Muscle of arm (tissue), 12 donors: Measurements from ENCODE around the gene CLEC2A. TPM values are rescaled to one million over a fixed set of nuclear protein-coding genes. Genes with fewer than 3 reads are reported as not detected.
A peak's percentile ranks its signal among the peaks of the same experiment; 100 is the strongest.
"Not testable (repeated sequence)": the region's sequence is repeated elsewhere in the genome, so short reads cannot be mapped to it uniquely, and the experiment has no call there.

Experiments used
- DNase-seq: peaks from one replicate; pipeline ENCODE4 v3.0.0-alpha.2; 2013
- polyA plus RNA-seq, 12 donors: library from polyadenylated mRNA; unstranded; fragments of 120-200 nt; gene quantifications; one replicate each; pipeline ENCODE4 v1.2.1, GENCODE V29; 2013; ENCODE audit not compliant: insufficient read length in 12 of 12

CLEC2A gene
- polyA plus RNA-seq, 12 donors = 1.1 to 4.1 TPM; not detected in 10

DNA sequence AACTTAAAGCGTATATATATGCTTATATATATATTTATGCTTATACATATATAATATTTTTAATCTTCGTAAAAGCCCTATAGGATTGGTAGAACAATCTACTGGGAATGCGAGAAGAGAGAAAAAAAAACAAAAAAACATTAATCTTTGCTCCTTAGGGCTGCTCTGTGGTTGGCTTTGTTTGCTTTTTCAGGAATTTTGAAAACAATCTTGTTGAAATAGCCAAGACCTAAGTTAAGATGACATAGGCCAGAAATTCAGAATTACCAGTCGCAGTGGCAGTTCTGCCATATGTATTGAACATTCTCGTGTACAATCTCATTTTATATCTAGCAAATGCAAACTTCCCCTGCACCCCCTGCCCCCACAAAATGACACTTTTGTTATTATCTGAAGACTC is 50.2 kb downstream of the CLEC2A start:
- no peak for DNase-seq

DNA sequence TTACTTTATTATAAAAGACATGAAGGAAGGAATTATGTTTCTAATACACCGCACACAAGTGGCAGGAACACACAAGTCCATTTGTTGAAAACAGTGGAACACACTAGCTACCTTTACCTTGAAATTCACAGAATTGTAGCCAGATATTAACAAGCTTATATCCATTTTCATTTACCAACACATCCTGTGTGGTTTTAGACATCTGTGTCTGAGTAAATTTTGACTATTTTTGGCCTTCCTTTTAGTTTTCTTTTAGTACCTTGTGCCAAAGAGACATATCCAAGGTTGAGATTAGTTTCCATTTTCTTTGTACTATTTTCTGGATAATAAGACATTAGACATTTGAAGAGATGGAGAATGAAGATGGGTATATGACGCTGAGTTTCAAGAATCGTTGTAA is 50.9 kb downstream of the CLEC2A start, which contains the start of gene KLRF2:
Gene KLRF2 (plus strand): TSS at position 244 of the 400 bp plus-strand sequence. CDS start 107 bp downstream, at position 351.
- DNase-seq = no peak

DNA sequence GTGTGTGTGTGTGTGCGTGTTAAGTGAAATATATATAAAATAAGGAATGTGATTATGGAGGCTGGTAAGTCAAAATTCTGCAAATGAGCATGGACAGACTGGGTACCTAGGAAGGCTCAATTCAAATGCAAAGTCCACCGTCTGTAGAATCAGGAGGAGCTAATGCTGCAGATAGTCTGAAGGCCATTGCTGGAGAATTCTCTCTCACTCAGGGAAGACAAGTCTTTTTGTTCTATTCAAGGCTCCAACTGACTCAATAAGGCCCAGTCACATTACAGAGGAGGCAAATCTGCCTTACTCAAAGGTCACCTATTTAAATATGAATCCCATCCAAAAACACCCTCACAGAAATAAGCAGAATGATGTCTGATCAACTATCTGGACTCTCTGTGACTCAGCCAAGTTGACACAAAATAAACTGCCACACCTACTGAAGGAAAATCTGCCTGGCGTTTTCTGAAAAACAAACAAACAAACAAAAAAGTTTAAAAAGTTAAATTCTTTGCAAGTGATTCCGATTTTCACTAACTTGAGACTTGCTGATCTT is 51.6 kb downstream of the CLEC2A start:
- DNase-seq = no peak

DNA sequence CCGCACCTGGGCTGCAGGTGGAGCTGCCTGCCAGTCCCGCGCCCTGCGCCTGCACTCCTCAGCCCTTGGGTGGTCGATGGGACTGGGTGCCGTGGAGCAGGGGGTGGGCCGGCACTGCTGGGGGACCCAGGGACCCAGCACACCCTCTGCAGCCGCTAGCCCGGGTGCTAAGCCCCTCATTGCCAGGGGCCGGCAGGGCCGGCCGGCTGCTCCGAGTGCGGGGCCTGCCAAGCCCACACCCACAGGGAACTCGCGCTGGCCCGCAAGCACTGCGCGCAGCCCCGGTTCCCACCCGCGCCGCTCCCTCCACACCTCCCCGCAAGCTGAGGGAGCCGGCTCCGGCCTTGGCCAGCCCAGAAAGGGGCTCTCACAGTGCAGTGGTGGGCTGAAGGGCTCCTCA is 56.0 kb downstream of the CLEC2A start:
- not testable (repeated sequence) for DNase-seq

DNA sequence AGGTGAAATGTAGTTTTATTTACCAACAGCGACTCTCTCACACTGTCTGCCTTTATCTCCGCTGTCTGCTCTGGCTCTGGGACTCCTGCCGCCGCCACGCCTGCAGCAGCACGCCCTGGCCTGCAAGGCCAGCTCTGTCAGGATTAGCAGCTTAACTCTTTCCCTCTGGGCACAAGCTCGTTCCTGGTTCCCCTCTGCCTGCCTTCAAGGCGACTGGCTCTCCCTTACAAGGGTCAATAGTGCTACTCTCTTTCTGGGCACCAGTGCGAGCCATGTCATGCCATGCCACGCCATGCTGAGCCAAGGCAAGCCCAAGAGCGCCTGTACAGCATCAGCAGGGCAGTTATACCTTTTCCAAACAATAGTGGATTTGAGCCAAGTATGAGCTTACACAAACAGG is 59.4 kb downstream of the CLEC2A start:
- peak; percentile 8 for DNase-seq

DNA sequence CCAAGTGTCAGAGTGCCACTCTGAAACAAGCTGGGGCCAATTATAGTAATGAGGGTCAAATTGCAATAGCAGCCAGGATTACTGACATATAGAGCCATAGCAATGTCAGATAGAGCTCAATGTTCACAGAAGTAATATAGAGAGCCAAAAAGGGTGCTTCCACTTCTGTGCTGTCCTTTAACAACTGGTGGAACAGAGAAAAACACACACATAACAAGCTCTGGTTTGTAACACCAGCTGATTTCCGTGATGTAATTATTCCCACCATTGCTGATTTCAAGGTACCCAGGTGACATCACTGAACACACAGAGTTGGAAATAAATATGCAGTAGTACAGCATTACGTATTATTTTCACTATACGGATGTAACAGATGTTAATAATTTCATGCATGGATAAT is 60.0 kb downstream of the CLEC2A start:
- no peak for DNase-seq

DNA sequence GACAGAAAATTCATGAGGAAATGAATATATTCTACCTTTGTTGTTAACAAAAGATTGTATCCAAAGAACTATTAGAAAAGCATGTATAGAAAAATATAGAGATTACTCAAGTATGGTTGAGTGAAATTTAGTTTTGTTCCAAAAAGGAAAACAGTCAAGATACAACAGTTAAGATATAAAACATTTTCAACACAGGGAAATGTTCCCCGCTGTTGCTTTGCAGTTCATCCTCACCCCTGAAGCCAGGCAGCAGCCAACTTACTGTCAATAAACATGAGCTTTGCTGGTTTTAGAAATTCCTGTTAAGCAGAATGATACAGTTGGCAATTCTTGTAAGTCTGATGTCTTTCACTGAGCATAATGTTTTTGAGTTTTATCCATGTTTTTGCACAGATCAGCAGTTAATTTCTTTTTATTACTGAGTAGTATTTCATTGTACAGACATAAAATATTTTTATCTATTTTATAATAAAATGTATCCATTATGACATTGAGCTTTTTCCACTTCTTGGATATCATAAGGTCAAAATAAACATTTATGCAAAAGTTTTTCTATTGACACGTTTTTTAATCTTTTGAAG is 61.8 kb downstream of the CLEC2A start:
- peak; percentile 7 for DNase-seq

DNA sequence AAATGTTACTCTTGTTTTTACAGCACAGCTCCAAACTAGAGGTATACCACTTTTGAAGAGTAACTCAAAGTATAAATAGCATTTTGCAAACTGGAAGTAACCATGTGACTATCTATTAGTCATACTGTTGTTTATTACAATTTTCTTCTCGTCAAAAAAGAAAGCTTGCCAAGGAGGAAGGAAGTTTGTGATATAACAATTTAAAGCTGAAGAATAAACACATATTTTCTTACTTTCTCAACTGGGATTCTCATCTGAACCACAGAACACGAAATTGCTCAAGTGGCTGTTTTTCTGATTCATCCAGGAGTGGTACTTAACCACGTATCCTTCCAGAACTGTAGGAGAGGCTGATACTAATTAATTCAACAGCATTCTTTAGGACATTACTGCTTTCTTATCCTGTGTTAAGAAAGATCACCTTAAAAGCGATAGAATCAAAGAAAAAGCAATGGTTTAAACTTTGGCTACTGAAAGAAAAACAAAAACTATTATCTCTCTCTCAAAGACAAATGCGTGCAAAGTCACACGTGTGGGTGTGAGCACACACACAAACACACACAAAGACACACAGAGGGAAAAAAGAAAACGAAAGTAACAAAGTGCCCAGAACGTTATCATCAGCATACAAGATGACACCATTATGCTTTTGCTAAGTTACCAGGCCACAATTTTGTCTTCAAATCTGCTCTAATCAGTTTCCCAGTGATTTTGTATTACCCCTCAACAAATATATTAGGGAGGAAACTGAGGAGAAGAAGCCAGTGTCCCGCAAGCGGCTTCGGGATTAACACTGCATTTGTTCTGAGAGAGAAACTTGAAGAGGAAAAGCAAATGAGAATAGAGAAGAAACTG is 62.6 kb downstream of the CLEC2A start, which contains the start of gene CLEC2B:
Gene CLEC2B (minus strand): TSS at position 48 of the 855 bp plus-strand sequence.
- DNase-seq = peak; percentile 39

DNA sequence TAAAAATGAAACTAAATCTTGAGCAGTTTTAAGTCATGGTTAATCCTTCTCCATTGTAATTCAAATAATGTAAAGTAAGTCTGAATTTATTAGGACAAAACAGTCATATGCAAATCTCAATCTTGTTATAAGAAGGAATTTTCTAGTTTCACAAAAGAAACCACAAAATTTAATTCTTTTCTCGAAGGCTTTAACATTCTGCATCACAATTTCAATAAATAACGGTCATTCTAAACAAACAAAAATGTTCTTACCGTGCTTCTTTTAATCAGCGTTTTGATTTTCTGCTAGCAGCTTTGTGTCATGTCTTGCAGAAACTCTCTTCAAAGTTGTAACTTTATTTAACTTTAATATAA is 63.2 kb downstream of the CLEC2A start:
- DNase-seq = no peak

DNA sequence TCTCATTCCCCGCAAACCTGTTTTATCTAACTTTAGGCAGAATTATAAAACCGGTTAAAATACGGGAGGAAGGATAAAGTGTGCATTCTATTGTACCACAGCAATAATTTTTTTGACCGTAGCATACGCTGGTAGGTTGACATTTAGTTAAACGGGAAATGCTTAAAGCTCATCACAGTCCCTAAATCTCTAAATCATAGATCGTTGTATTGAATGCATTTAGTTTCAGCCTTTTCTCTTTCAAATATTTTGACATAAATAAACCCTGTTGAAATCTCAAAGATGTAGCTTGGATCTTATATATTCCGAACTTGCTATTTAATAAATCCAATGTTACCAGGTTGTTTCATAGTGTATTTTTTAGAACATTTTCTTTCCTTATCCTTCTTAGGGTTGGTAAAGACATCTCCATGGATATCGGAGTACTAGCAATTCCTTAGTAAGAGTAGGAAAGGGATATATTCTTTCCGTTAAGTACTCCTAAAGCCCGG is 63.8 kb downstream of the CLEC2A start:
- no peak for DNase-seq

DNA sequence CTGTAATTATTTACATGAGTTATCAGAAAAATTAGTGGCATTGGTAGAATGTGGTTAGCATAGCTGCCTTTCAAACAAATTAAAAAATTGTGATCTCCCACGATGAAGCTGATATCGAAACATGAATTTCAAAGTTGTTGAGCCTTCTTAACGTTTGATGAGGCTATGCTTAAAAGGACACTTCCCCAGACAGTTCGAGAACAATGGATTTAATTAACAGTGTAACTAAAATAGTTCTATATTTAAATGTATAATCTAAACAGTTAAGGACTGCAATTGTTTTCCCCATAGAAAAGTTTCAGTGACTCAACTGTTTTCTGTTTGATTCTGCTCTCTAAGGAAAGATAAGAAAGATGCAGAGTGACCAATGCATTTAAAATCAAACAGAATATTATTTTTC is 64.6 kb downstream of the CLEC2A start:
- DNase-seq = no peak

DNA sequence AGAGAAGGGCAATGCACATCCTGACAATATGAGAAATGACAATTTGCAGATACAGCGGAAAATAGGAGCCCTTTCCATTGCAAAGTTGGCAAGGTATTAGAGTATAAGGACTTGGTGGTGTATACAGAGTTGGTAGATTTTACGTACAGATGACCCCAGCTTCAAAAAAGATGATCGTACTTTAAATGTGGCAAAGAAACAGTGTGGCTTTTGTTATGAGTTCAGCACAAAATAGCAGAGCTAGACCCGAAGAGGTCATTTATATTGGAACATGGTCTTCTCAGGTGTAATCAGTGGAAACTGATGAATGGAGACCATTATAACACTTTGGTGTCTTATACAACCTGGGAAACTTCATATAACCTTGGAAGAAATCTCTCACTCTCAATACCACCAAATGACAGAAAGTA is 65.3 kb downstream of the CLEC2A start:
- no peak for DNase-seq

DNA sequence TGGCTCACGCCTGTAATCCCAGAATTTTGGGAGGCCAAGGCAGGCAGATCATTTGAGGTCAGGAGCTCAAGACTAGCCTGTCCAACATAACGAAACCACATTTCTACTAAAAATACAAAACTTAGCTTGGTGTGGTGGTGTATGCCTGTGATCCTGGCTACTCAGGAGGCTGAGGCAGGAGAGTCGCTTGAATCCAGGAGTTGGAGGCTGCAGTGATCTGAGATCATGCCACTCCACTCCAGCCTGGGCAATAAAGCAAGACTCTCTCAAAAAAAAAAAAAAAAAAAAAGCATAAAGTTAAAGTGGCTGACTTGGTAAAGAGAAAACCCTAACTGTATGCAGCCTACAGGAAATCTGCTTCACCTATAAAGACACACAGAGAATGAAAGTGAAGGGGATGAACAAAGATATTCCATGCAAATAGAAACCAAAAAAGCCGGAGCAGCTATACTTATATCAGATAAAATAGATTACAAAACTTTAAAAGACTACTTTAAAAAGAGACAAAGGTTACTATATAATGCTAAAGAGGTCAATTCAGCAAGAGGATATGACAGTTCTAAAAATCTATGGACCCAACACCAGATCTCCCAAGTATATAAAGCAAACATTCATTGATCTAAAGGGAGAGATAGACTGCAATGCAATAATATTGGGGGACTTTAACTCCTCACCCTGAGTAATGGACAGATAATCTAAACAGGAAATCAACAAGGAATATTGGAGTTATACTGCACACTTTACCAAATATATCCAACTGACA is 67.1 kb downstream of the CLEC2A start:
- DNase-seq = no peak

Other genes with a start within 250 kb of the CLEC2A start
- gene CLECL1, start 199.3 kb downstream of the CLEC2A start, polyA plus RNA-seq = under 1 TPM in 2 of 12 donors, not detected in 10; 0.21 to 0.91 TPM
- 1 to 10 TPM in 6 of 12 donors, under 1 TPM in 4, not detected in 2; 0.66 to 5.8 (median 1.1) TPM for gene CD69, start 171.5 kb downstream of the CLEC2A start, polyA plus RNA-seq
- under 1 TPM in 8 of 12 donors, not detected in 4; 0.14 to 0.85 (median 0.46) TPM for gene KLRF1, start 104.9 kb downstream of the CLEC2A start, polyA plus RNA-seq
- gene CLEC2B, start 63.0 kb downstream of the CLEC2A start, polyA plus RNA-seq = 1 to 10 TPM in 10 of 12 donors, not detected in 2; 1.3 to 7.2 (median 1.9) TPM
- gene KLRF2, start 50.9 kb downstream of the CLEC2A start, polyA plus RNA-seq = under 1 TPM in 2 of 12 donors, not detected in 10; 0.25 to 0.47 TPM
- 1 to 10 TPM in 3 of 12 donors, under 1 TPM in 6, not detected in 3; 0.35 to 1.9 (median 0.61) TPM for gene CLEC12A, start 39.0 kb upstream of the CLEC2A start, polyA plus RNA-seq
- gene CLEC1B, start 66.8 kb upstream of the CLEC2A start, polyA plus RNA-seq = under 1 TPM in 6 of 12 donors, not detected in 6; 0.13 to 0.36 (median 0.31) TPM
- gene CLEC12B, start 78.3 kb upstream of the CLEC2A start, polyA plus RNA-seq = under 1 TPM in 3 of 12 donors, not detected in 9; 0.07 to 0.25 (median 0.14) TPM
- gene CLEC9A, start 98.3 kb upstream of the CLEC2A start, polyA plus RNA-seq = 1 to 10 TPM in 1 of 12 donors, under 1 TPM in 9, not detected in 2; 0.11 to 2.0 (median 0.25) TPM
- 1 to 10 TPM in 10 of 12 donors, not detected in 2; 1.9 to 5.3 (median 3.3) TPM for gene CLEC1A, start 166.6 kb upstream of the CLEC2A start, polyA plus RNA-seq
- gene CLEC7A, start 197.8 kb upstream of the CLEC2A start, polyA plus RNA-seq = 1 to 10 TPM in 9 of 12 donors, under 1 TPM in 2, not detected in 1; 0.77 to 6.1 (median 2.0) TPM
- gene OLR1, start 239.8 kb upstream of the CLEC2A start, polyA plus RNA-seq = 1 to 10 TPM in 8 of 12 donors, under 1 TPM in 2, not detected in 2; 0.69 to 2.5 (median 1.2) TPM
- gene TMEM52B, start 246.7 kb upstream of the CLEC2A start, polyA plus RNA-seq = under 1 TPM in 9 of 12 donors, not detected in 3; 0.04 to 0.96 (median 0.26) TPM